Fibroblast of skin of back (primary cell): Measurements from ENCODE around the gene ZDHHC14.

Source experiments
- DNase-seq: peaks from one replicate; pipeline ENCODE4 v3.0.0-alpha.2; 2013

Gene ZDHHC14

DNA sequence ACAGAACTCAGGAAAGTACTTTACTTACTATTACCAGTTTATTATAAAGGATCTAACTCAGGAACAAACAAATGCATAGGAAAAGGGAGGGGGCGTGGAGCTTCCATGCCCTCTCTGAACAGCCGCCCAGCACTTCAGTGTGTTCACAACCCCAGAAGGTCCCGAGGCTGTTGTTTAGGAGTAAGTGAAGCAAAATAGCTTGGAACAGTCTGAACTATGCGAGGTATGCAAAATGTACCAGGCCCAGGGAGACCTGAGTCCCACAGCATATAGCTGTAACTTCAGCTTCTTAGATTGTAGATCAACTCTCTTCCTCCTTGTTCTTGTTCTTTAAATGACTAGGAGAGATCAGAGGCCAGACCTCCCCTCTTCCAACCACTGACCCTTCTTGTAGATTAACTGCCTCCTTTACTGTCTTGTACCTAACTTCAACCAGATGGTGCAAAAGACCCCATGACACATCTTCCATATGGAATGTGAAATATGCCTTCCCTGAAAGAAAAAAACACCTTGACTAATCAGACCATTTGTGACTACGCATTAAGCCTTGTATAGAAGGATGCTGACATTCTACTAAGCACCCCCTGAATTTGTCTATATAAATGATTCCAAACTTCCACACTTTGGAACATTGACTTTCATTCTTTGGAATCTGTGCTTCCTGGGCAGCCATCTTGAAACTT, 343.3 kb downstream of the ZDHHC14 start:
- DNase-seq, result peak; percentile 44

DNA sequence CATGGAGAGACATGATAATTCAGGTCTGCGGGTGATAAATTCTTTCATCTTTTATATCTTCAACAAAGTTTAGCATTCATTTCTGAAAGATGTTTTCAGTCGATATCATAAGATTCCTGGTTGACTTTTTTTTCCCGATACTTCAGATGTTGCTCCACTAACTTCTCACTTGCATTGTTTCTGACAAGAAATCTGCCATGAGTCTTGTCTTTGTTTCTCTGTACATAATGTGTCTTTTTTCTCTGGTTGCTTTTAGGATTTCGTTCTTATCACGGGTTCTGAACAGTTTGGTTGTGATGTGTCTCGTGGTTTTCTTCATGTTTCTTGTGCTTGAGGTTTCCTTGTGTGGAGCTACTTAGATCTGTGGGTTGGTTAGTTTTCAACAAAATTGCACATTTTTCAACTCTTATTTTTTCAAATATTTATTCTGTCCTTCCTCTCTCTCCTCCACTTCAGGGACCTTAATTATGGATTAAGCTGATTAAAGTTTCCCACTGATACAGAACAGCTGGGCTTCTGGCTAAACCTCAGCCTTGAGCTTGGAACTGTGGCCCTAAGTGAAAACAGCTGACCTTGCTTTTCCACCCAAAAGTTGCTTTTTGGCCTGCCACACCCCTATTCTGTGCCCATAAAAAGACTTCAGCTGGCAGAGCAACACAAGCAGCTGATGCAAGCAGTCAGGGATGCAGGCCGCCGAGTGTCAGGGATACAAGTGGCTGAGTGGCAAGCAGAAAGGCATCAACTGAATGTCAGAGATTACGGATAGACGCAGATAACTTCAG, 344.2 kb downstream of the ZDHHC14 start:
- no peak for DNase-seq

DNA sequence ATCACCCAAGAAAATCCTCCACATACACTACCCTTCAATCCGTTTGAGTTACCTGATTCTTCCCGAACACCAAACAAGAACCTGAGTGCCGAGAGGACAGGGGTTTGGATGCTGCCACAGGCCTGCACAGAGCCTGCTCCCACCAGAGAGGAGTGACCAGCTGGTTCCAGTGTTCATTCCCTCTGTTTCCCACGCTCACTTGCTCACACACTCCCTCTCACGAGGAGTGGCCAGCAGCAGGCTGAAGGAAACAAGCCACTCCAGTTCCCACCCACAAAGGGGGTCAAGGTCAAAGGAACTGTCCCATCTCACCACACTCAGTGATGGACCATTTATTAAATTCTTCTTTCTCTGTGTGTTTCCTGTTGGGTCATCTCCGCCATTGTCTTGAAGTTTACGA, 344.8 kb downstream of the ZDHHC14 start:
- no peak for DNase-seq

DNA sequence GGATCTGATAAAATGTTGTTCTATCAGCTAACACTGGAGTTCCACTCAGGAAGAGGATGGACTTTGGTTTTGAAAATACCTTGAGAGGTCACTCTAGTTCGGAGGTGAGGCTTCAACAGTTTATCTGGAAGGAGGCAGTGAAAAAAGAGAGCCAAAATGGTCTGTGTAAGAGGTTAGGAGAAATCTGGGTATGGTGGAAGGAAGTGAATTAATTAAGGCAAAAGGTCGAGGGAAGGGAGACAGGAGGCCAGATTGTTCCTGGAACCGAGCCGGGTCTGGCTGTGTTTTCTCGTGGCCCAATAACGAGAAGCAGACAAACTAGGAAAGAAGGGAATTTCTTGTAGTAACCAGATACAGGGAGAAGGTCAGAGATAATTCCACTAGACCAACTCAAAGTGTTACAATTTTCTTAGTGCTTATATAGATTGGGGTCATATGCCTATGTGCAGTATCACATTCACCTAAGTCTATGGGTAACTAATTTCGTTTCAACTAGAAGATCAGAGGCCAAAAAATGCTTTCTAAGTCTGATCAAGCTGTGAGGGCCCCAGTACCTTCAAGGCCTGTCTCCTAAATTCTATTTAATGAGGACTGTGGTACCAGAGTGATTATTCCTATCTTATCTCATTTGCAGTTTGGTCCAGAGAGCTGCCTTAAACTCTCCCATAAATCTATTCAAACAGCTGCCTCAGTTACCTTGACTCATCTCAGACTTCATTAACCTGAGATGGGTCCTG, 346.1 kb downstream of the ZDHHC14 start:
- no peak for DNase-seq
